ENCODE data around the gene MFF. TPM values are rescaled to one million over a fixed set of nuclear protein-coding genes. Genes with fewer than 3 reads are reported as not detected.
A peak's percentile ranks its signal among the peaks of the same experiment; 100 is the strongest.
"Not testable (repeated sequence)": the region's sequence is repeated elsewhere in the genome, so short reads cannot be mapped to it uniquely, and the experiment has no call there.

Gene MFF
- polyA plus RNA-seq, 6 donors from 2014 or later: 162 to 232 (median 172) TPM

GRCh38 chr2:227370791-227371312 is 45.8 kb downstream of the MFF start:
- Mint-ChIP-seq H3K36me3 (no peaks in the 10 kb centered on the region), H3K27ac (no peak overlapping the region), H3K27me3 (peaks cover 0 to 8% (median 3%) of the 10 kb centered on the region in 3 donors), H3K4me3 (no peak overlapping the region), H3K4me1 (peaks cover 0 to 4% (median 4%) of the 10 kb centered on the region in 3 donors), H3K9me3 (peaks cover 0 to 1% (median 0%) of the 10 kb centered on the region in 7 donors)
- DNase-seq (no peak), ATAC-seq (ENCODE audit: low read depth in 2 of 2) (no peak)

DNA sequence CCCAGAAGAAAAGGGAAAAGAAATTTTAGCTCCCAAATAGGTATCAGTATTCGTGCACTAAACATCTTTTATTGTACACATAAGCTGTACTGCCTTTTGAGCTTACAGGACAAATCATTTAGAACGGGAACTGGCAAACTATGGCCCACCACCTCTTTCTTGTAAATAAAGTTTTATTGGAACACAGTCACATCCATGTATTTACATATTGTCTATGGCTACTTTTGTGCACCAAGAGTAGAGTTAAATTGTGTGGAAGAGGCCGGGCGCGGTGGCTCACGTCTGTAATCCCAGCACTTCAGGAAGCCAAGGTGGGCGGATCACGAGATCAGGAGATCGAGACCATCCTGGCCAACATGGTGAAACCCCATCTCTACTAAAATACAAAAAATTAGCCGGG is 48.3 kb downstream of the MFF start:
- ATAC-seq (ENCODE audit: low read depth in 2 of 2) (no peak), DNase-seq (no peak)
- no peak overlapping the region for H3K4me3 Mint-ChIP-seq
- peaks cover 0 to 1% (median 0%) of the 10 kb centered on the region in 7 donors for H3K9me3 Mint-ChIP-seq
- no peaks in the 10 kb centered on the region for H3K36me3 Mint-ChIP-seq
- peaks cover 0 to 4% (median 0%) of the 10 kb centered on the region in 3 donors for H3K4me1 Mint-ChIP-seq
- H3K27ac Mint-ChIP-seq: no peak overlapping the region
- peaks cover 3 to 8% (median 7%) of the 10 kb centered on the region in 3 donors for H3K27me3 Mint-ChIP-seq

DNA sequence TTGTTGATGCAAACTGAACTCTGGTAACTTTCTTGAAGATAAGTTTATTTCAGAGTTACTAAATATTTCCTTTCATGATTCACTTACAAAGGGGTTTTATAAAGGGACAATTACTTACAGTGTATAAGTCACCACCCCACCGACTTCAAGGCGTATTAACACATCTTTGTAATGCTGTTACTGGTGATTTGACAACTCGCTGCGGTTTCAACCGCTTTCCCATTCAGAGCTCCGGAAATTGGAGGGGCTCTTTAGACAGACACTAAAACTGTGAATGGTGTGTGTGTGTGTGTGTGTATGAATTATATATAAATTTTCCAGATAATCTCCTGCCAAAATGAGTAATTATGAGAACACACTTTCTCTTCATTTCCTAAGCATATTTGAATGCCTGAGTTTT is 49.1 kb downstream of the MFF start:
- Mint-ChIP-seq H3K4me1 (peaks cover 0 to 4% (median 0%) of the 10 kb centered on the region in 3 donors), H3K27ac (no peak overlapping the region), H3K4me3 (no peak overlapping the region), H3K36me3 (no peaks in the 10 kb centered on the region), H3K27me3 (peaks cover 3 to 8% (median 8%) of the 10 kb centered on the region in 3 donors), H3K9me3 (peaks cover 0 to 1% (median 0%) of the 10 kb centered on the region in 7 donors)
- no peak for DNase-seq
- no peak for ATAC-seq (ENCODE audit: low read depth in 2 of 2)

DNA sequence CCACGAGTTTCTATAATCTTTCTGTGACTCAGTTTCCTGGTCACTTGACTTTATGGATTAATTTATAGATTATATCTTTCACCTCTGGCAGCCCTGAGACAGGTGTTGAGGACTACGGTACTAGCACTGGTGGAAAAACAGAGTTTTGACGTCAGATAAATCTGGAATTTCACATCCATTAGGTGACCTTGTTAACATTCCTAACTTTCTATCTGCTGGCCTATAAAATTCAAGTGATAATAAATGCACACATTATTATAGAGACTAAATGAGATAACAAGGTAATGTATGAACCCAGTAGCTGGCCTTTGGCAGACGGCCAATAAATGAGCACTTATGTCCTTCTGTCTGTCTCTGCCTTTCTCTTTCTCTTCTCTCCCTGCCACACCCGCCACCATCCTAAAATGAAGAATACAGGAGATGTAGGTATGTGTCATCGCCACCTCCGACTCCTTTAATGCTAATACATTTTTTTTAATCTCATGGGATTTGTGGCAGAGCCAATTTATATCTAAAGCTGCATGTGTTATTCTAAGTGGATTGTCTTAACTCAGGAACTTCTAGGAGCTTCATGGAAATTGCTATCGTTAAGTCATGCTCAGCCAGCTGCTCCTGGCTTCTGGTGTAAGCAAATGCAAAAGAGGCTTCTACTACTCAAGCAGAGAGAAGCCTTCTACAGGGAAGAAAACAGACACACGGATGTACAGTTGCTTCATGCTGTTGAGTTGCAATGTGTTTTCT is 51.8 kb downstream of the MFF start:
- Mint-ChIP-seq H3K4me1 (peaks cover 0 to 4% (median 1%) of the 10 kb centered on the region in 3 donors), H3K27ac (peak overlapping the region in 1 of 6 donors; percentile 8), H3K36me3 (no peaks in the 10 kb centered on the region), H3K27me3 (peaks cover 3 to 8% (median 8%) of the 10 kb centered on the region in 3 donors), H3K4me3 (no peak overlapping the region), H3K9me3 (peaks cover 0 to 1% (median 0%) of the 10 kb centered on the region in 7 donors)
- no peak for DNase-seq
- no peak for ATAC-seq (ENCODE audit: low read depth in 2 of 2)

DNA sequence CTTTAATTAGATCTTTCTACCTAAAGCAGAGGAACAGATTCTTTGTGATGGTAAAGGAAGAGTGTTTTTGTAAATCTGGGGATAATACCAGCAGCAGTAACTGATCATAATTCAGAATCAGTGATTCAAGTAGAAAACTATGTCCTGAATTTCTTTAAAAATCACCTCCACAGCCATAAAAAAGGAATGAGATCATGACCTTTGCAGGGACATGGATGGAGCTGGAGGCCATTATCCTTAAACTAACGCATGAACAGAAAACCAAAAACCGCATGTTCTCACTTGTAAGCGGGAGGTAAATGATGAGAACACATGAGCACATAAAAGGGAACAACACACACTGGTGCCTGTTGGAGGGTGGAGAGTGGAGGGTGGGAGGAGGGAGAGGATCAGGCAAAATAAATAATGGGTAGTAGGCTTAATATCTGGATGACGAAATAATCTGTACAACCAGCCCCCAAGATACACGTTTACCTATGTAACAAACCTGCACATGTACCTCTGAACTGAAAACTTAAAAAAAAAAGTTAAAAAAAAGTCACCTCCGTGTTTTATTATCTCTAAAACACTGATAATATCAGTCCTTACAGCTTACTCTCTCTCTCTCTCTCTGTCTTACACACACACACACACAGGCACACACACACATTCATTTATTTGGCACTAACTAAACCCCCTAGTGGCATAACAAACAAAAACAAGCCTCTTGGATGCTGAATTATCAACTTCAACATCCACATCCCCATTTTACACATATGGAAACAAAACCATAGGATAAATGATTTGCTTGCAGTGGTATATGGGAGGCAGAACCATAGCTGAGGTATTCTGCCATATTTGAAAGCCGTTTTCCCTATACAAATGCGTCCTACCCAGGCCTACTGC is 52.7 kb downstream of the MFF start:
- Mint-ChIP-seq H3K27me3 (peaks cover 3 to 8% (median 7%) of the 10 kb centered on the region in 3 donors), H3K36me3 (peaks cover 0 to 5% of the 10 kb centered on the region in 2 donors), H3K9me3 (peaks cover 0 to 7% (median 0%) of the 10 kb centered on the region in 7 donors), H3K4me1 (peaks cover 4 to 10% (median 5%) of the 10 kb centered on the region in 3 donors), H3K4me3 (no peak overlapping the region), H3K27ac (peak overlapping the region in 3 of 6 donors; percentile 2 to 17 (median 16))
- ATAC-seq (ENCODE audit: low read depth in 2 of 2): no peak
- DNase-seq: no peak

- H3K27ac Mint-ChIP-seq: peak overlapping the region in 2 of 6 donors; percentile 2 to 17
- peaks cover 0 to 7% (median 0%) of the 10 kb centered on the region in 7 donors for H3K9me3 Mint-ChIP-seq
- H3K4me3 Mint-ChIP-seq: no peak overlapping the region
- no peak for ATAC-seq (ENCODE audit: low read depth in 2 of 2)
- peaks cover 4 to 11% (median 7%) of the 10 kb centered on the region in 3 donors for H3K4me1 Mint-ChIP-seq
- H3K27me3 Mint-ChIP-seq: peaks cover 0 to 8% (median under 1%) of the 10 kb centered on the region in 3 donors
- no peak for DNase-seq
- peaks cover 0 to 8% of the 10 kb centered on the region in 2 donors for H3K36me3 Mint-ChIP-seq
These were observed 53.3 kb downstream of the MFF start for GRCh38 chr2:227378371-227378782.

DNA sequence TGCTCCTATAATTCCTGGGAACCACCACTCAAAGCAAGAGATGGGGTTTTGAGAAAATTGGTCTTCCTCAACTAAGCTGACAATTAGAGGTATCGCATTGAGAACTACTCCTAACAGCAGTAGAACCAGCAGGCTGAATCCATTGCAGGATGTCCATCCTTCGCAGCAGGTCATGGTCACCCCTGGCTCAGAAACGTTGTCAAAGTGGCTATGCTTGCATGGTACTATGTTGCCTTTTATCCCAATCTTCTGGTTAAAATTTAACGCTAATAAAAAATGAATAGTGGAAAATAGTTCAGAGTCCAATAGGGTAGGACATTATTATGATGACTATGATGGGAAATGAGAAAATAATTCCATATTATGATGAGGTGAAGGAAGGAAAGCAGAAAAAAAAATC is 54.0 kb downstream of the MFF start, which contains the start of gene TM4SF20:
TM4SF20 (minus strand) TSS at position 212 of the 400 bp plus-strand sequence; CDS start at position 174, 38 bp downstream.
- Mint-ChIP-seq H3K36me3 (peaks cover 0 to 15% of the 10 kb centered on the region in 2 donors), H3K27me3 (peaks cover 0 to 8% (median 0%) of the 10 kb centered on the region in 3 donors), H3K27ac (peak within 1 kb of the TSS in 4 of 6 donors; percentile 30 to 95 (median 64)), H3K9me3 (peaks cover 0 to 9% (median 0%) of the 10 kb centered on the region in 7 donors), H3K4me1 (peaks cover 4 to 14% (median 14%) of the 10 kb centered on the region in 3 donors), H3K4me3 (no peak within 1 kb of the TSS)
- DNase-seq (no peak), ATAC-seq (ENCODE audit: low read depth in 2 of 2) (no peak)

GRCh38 chr2:227382241-227382835 is 57.3 kb downstream of the MFF start:
- ATAC-seq (ENCODE audit: low read depth in 2 of 2); H3K9me3 Mint-ChIP-seq; H3K4me3 Mint-ChIP-seq; DNase-seq; H3K27me3 Mint-ChIP-seq: not testable (repeated sequence)
- peaks cover 26 to 41% (median 32%) of the 10 kb centered on the region in 3 donors for H3K4me1 Mint-ChIP-seq
- peaks cover 0 to 15% of the 10 kb centered on the region in 2 donors for H3K36me3 Mint-ChIP-seq
- H3K27ac Mint-ChIP-seq: peak overlapping the region in 5 of 6 donors; percentile 70 to 95 (median 87)

DNA sequence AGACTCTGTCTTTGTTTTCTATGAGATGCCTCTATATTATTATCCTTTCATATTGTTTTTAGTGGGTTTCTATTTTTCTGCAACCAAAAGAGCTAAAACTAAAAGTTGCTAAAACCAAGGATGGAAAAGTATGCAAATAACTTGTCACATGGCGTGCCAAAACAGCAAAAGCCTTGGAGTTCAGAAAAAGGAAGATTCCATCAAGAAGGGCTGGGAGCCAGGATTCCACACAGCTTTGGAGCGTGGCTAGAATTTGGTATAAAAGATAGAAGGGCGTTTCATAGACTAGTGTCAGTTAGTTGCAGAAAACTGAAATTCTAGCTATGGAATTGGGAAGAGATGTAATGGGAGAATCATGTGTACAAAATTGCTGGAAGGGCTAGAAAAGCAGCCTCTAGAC is 58.6 kb downstream of the MFF start:
- Mint-ChIP-seq H3K27me3 (no peaks in the 10 kb centered on the region), H3K36me3 (peaks cover 0 to 15% of the 10 kb centered on the region in 2 donors), H3K27ac (peak overlapping the region; percentile 74 to 96 (median 90)), H3K9me3 (peaks cover 0 to 9% (median 0%) of the 10 kb centered on the region in 7 donors), H3K4me3 (peak overlapping the region in 2 of 8 donors; percentile 15 to 44), H3K4me1 (peaks cover 32 to 45% (median 33%) of the 10 kb centered on the region in 3 donors)
- ATAC-seq (ENCODE audit: low read depth in 2 of 2) (no peak), DNase-seq (no peak)

GRCh38 chr2:227386630-227387029 is 61.6 kb downstream of the MFF start:
- peaks cover 33 to 45% (median 39%) of the 10 kb centered on the region in 3 donors for H3K4me1 Mint-ChIP-seq
- peak overlapping the region; percentile 81 to 98 (median 96) for H3K27ac Mint-ChIP-seq
- no peaks in the 10 kb centered on the region for H3K27me3 Mint-ChIP-seq
- peaks cover 0 to 15% of the 10 kb centered on the region in 2 donors for H3K36me3 Mint-ChIP-seq
- H3K9me3 Mint-ChIP-seq: peaks cover 0 to 9% (median 0%) of the 10 kb centered on the region in 7 donors
- DNase-seq: no peak
- no peak for ATAC-seq (ENCODE audit: low read depth in 2 of 2)
- no peak overlapping the region for H3K4me3 Mint-ChIP-seq

DNA sequence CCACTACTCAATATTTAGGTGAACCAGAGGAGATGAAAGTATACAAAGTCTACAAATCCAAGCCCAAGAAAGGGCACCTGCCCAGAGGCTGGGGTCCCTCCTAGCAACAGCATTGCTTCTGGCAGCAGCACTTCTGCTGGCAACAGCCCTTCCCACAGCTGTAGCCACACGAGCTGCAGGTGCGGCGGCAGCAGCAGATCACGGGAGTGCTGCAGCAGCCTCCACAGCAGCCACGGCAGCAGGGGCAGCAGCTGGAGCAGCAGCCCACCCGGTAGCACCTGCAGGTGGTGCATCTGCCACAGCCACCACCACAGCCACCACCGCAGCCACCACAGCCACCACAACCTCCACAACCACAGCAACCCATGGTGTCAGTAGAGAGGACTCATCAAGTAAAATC is 62.5 kb downstream of the MFF start, which contains the start of gene SCYGR1:
SCYGR1 (minus strand) TSS at position 367 of the 400 bp plus-strand sequence; CDS start at position 367, 0 bp downstream.
- not testable (repeated sequence) for DNase-seq; H3K9me3 Mint-ChIP-seq; H3K27me3 Mint-ChIP-seq; ATAC-seq (ENCODE audit: low read depth in 2 of 2)
- Mint-ChIP-seq H3K36me3 (peaks cover 0 to 11% of the 10 kb centered on the region in 2 donors), H3K4me1 (peaks cover 34 to 37% (median 36%) of the 10 kb centered on the region in 3 donors), H3K27ac (peak within 1 kb of the TSS; percentile 89 to 98 (median 96)), H3K4me3 (peak within 1 kb of the TSS in 3 of 8 donors; percentile 35 to 56 (median 53))

DNA sequence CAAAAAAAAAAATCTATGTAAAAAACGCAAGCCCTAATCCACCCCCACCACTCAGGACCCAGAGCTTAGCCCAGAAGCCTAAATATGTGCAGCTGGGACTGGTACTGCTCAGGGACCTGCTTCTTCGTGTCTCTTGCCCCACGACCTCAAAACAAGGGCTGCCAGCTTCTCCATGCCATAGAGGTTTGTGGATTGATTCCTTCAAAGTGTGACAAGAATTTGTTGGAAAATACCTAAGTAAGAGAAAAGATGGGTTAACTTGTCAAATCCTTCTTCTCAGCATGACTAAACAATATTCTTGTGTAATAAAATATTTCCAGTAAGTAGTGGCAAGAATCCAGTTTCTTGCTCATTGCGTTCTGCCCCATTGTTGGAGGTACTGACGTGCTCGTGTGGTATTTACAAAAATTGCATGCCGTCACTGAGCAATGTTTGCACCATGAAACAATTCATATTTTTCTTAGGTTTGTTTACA is 63.5 kb downstream of the MFF start:
- Mint-ChIP-seq H3K9me3 (peaks cover 0 to 3% (median 0%) of the 10 kb centered on the region in 7 donors), H3K27ac (peak overlapping the region in 5 of 6 donors; percentile 89 to 95 (median 91)), H3K4me3 (no peak overlapping the region), H3K4me1 (peaks cover 37 to 43% (median 40%) of the 10 kb centered on the region in 3 donors), H3K36me3 (peaks cover 0 to 5% of the 10 kb centered on the region in 2 donors), H3K27me3 (no peaks in the 10 kb centered on the region)
- DNase-seq (no peak), ATAC-seq (ENCODE audit: low read depth in 2 of 2) (no peak)

Data from naive B cell (primary cell).